GM21360 (cell line): ENCODE measurements around the gene TBC1D23.
"Not testable (repeated sequence)": the region's sequence is repeated elsewhere in the genome, so short reads cannot be mapped to it uniquely, and the experiment has no call there.

Experiments used
- ATAC-seq: cut with Tn5 transposase; IDR thresholded peaks from one replicate; pipeline ENCODE4 v1.9.1; 2021; ENCODE audit warnings: mild to moderate bottlenecking, moderate library complexity; ENCODE audit not compliant: unreplicated experiment

The TBC1D23 gene

DNA sequence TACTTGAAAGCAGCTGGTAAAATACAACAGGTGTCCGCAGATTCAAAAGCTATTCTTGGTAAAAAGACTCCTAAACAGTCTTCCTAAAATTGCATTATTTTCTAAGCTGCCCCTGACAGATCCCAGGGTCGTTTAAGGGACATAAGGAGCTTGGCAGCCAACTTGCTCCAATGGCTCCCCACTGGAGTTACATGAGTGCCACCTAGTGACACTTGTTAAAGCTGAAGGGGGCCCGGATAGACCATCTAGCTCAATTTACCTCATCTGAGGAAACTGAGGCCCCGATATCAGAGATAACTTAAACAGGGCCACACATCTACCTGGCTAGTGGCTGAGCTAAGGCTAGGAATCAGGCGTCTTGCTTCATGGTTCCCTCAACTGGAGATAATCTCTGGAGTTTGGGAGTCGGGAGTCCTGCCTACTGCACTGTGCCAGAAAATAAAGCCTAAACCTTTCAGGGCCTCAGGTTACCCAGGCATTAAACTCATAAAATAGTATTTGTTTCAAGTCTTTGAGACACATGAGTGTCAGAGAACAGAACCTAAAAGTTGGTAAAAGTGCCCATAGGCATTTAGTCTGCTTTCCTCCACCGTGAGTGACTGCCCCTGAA, 6.5 kb upstream of the TBC1D23 start:
- ATAC-seq, result no peak

DNA sequence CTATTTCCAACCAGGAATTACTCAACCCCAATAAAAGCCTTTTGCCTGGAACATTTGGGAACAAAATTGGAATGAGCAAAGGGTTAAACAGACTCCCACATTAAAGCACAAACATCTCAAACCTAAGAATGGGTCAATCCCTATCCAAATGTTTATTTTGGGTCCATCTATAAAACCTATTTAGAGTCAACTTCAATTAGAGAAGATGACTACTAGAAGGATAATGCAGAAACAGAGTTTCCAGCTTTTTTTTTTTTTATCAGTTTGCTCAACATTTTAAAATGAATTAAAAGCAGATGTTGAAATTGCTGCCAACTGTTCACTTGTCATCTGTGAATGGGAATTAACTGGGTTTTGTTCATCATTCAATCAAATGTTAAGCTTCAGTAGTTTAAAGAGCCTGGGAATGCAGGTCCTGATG, 4.1 kb upstream of the TBC1D23 start:
- ATAC-seq, result no peak

DNA sequence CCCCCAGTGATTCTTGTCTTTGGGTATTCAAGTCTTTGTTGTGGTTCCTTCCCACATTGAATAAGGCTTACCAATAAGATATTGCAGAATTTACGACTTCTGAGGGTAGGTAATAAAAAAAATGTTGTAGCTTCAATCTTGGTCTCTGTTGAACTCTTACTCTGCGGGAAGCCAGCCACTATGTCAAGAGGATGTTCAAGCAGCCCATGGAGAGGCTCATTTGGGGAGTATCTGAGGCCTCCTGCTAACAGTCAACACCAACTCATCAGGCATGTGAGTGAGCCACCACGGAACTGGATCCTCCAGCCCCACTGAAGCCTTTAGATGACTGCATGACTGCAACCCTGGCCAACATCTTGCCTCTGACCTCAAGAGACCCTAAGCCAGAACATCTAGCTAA, 3.2 kb upstream of the TBC1D23 start:
- ATAC-seq, result no peak

DNA sequence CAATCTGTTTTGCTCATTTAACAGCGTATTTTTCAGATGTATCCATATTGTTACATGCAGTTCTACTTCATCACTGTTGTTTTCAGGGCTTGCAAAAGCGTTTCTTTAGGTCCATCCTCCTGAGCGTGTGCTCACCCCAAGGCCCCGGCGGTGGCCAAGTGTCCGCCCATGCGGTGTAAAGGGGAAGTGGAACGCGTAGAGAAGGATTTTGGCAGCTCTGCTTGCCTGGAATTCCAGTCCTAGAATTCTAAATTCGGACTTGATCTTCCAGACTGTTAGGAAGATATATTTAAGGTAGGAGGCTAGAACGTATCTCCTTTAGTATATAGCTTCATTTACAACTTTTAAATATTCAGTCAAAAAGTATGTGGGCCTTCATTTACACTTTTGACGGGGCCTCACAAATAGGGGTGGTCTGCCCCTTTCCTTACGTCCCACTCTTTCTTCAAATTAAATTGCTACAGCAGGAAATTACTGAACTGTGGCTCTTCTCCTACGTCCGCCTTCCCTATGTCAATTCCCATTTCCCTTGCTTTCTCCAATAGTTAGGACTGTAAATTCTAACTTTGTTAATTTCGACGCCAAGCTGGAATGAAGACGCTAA, 609 bp upstream of the TBC1D23 start:
- ATAC-seq, result no peak

DNA sequence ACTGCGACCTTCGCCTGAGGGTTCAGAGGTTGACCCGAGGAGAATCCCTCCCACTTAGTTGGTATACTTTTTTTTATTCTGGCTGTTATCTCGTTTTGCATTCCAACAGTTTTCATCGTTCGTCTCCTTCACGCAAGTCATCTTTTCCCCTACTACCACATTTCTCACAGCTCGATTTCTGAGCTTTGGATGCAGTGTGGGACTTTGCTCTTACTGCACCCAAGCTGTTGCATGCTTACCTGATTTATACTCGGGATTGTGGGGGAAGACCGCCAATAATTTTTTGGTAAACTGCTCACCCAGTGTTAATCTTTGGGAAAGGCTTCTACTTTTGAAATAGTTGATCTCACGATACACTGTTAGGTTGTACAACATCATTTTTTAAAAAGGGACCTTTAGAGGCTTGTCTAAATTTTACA, 702 bp downstream of the TBC1D23 start:
- ATAC-seq, result no peak

DNA sequence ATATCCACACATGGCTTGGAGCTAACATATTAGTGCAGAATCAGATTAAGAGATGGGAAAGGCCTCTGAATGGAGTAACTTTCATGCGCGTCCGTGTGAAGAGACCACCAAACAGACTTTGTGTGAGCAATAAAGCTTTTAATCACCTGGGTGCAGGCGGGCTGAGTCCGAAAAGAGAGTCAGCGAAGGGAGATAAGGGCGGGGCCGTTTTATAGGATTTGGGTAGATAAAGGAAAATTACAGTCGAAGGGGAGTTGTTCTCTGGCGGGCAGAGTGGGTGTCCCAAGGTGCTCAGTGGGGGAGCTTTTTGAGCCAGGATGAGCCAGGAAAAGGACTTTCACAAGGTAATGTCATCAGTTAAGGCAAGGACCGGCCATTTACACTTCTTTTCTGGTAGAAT, 2.1 kb downstream of the TBC1D23 start:
- not testable (repeated sequence) for ATAC-seq

DNA sequence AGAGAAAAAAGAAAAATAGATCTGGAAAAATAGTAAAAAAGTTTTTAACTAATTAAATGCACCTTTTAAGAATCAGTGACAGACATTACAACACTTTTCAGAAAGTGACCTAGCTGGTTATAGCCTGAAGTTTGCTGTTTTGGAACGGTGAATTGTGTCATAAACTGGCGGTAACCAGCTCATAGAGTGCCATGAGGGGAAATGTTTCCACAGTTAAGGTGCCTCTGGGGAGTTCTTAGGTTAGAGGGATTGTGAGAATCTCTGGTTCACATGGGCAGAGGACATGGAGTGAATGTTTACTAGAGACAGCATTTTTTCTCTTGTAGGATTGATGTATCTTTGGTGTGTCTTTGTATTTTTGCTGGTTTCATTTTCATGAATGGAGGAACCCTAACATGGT, 2.8 kb downstream of the TBC1D23 start:
- no peak for ATAC-seq

DNA sequence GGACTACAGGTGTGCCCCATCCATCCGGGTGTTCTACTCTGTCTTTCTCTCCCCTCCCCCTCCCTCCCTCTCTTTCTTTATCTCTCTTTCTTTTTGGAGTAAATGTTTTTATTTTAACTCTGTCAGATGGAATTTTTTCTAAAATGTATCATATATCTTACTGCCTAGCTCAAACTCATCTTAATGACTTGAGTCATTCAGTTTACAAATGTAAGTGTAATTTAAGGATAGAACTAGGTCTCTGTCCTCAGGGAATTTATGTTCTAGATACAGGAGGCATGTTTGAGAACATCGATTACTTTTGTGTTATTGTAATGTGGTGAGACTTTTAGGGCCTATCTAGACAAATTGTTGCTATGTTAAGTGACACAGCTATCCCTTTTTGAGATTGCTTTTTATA, 3.5 kb downstream of the TBC1D23 start:
- no peak for ATAC-seq

DNA sequence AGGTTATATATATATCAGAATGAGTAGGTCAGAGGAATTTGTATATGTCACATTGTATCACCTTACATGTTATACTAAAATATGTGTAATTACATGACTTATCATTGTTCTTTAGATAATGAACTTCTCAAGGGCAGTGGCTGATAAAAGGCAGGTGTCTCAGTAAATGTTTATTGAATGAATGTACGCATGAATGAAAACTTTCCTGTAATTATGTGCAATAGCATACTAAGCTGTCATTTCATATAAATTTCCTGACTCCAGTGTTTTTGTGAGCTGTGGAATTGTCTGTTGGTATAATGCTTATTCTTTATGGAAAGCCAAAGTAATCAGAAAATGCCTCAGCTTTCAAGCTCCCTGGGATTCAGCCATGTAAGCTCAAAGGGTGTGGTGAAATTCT, 4.2 kb downstream of the TBC1D23 start:
- ATAC-seq, result no peak

DNA sequence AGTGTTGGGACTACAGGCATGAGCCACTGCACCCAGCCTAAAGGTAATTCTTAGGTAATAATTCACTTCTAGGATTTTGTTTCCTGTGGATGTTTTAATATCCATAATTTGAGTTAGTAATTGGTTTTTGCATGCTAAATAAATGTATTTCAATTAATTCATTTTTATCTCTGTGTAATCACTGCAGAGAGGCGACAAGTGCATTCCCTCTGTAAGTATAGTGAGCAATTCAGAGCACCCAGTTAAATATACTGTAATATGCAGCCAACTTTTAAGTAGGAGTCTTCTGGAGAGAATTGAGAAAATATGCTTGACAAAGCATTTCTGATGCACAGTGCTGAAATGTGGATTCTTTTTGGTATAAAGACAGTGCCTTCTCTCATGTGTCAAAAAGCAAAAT, 5.7 kb downstream of the TBC1D23 start:
- ATAC-seq, result no peak

DNA sequence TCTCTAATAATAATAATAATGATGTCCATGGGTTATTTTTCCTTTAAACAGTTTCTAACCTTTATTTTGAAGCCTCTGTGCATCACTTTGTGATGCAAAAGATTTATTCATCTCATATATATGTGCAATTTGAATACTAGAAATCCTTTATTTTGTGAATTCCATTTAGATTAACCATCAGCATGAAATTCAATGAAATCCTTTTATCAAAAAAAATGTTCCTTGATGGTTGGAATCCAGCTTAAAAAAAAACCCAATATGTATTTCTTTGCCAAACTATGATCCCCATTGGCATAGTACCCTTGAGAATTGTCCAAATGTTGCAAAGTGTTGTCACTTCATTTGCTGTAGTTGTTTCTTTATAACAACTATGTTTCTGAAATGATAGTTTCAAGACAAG, 7.4 kb downstream of the TBC1D23 start:
- no peak for ATAC-seq

DNA sequence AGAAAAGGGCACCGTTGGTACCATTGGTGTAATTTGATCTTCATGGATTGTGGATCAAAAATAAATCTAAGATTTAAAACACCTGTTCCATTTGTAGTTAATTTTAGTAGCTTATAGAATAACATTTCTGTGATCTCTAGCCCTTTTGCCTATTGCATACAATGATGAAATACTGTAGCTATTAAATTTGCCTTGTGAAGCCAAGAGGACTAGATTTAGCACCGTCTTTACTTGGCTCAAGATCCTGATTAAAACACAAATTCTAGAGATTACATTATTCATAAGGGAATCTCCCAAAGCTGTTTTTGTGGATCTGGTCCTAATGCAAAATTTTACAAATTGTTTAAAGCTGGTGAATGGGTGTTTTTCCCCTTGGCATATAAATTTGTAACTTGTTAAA, 8.2 kb downstream of the TBC1D23 start:
- ATAC-seq, result no peak

DNA sequence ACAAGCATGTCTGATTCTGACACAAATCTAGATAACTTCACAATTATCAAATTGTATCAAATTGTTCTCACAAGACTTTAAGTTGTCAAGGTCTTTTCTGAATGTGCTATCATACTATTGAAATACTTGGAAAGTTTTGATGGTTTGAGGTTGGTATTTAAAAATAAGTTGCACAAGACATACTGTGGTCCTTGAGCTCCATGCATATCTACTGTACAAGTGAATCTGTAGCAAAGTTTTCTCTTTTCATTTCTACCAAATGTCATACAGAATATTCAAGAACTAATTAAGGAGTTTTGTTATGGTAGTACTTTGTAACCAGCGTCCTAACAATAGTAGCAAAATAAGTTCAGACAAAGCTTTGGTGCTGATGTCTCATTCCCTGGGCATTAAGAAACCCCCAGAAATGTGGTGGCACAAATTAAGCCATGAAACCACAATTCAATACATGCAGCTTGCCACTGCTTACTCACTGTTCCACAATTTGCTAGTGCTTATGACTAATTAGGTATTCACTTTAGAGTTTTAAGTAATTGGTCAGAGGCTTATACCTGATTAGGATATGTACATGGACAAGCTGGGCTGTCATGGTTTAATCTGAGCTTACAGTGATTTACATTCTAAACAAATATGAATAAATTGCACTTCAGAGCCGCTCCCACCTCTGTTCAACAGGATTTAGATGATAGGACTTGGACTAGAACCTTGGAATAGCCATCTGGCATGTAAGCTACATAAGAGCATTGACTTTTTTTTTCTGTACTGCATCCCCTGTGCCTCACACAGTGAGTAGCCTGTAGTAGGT, 8.8 kb downstream of the TBC1D23 start:
- ATAC-seq, result no peak

DNA sequence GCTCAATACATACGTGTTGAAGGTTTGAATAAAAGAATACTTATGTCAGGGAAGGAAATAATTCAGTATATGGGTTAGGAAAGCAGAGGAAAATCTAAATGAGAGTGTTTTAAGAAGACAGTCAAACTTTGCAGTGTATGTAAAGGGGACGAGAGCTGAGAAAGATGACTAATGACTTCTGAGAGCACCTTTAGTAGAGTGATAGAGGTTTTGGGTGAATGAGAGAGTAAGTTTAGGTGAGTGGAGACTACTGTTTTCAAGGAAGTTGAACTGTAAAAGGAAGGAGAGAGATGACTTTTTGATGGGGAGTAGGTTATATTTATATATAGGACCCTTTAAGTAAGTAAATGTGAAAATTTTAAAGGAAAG, 9.4 kb downstream of the TBC1D23 start:
- ATAC-seq, result no peak

DNA sequence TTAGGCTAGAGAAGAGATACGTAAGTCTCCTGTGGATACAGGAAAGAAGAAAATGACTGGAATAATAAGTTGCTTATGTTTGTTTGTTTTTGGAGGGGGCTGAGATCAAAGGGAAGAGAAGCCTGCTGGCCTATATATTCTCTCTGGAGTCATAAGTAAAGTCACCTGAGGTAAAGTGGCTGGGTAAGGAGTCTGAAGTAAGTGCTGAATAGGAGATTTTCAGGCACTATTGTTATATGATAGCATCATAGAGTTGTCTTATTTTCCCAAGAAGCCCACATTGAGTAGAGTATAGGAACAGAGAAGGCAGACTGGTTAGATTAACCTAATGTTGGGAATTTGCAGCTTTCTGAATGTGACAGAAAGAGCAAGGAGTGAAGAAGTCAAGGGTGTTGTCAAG, 10.7 kb downstream of the TBC1D23 start:
- ATAC-seq, result no peak

DNA sequence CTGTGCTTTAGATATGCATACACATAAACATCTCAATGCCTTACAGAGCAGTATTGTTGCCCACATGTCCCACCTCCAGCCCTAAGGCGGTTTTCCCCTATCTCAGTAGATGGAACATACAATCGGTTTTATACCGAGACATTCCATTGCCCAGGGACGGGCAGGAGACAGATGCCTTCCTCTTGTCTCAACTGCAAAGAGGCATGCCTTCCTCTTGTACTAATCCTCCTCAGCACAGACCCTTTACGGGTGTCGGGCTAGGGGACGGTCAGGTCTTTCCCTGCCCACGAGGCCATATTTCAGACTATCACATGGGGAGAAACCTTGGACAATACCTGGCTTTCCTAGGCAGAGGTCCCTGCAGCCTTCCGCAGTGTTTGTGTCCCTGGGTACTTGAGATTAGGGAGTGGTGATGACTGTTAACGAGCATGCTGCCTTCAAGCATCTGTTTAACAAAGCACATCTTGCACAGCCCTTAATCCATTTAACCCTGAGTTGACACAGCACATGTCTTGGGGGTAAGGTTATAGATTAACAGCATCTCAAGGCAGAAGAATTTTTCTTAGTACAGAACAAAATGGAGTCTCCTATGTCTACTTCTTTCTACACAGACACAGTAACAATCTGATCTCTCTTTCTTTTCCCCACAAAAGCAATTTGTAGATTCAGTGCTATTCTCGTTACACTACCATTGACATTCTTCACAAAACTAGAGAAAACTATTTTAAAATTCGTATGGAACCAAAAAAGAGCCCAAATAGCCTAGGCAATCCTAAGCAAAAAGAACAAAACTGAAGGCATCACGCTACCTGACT, 12.2 kb downstream of the TBC1D23 start:
- not testable (repeated sequence) for ATAC-seq

DNA sequence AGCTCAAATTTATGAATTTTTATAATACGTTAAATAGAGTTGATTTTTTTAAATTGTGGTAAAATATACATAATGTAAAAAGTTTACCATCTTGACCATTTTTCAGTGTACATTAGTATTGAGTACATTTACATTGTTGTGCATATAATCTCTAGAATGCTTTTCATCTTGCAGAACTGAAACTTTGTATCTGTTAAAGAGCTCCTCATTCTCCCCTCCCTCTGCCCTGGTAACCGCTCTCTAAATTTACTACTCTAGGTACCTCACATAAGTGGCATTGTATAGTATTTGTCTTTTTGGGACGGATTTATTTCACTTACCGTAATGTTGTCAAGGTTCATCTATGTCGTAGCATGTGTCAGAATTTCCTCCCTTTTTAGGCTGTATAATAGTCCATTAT, 13.6 kb downstream of the TBC1D23 start:
- no peak for ATAC-seq

DNA sequence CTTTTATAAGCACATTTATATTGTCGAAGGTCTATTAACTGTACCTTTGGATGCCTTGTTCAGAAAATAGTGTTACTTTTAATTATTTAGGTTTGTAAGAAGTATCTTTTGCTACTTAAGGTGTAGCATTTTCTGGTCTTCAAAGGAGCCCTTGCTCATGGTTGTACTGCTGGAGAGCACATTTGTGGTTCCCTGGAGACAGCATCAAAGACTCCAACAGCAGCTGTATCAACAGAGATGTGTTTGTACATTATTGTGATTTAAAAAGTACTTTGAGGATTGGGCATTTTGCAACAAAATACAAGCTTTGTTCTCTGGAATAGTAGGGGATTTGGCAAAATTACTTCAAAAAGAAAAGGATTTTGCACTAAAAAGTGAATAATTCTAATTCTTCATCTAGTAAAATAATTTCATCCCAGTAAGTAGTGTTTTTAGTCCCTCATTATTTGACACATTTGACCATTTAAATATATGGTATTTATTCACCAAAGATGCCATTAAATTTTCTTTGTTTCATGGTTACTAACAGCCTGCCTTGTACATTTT, 16.5 kb downstream of the TBC1D23 start:
- no peak for ATAC-seq

DNA sequence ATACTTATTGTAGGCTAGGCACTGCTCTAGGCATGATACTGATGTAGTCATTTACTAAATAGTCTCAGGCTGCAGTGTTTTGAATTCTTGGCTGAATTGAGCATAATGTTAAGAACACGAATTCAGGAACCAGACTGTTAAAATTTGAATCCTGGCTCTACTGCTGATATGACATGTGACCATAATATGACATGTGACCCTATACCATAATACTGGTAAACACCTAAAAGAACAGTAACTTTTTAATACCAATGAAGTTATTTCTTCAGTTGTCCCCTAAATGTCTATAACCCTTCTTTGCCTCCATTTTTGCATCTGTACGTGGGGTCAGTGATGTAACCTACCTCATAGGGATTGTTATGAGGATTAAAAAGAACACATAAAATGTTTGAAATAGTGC, 18.1 kb downstream of the TBC1D23 start:
- ATAC-seq, result no peak

DNA sequence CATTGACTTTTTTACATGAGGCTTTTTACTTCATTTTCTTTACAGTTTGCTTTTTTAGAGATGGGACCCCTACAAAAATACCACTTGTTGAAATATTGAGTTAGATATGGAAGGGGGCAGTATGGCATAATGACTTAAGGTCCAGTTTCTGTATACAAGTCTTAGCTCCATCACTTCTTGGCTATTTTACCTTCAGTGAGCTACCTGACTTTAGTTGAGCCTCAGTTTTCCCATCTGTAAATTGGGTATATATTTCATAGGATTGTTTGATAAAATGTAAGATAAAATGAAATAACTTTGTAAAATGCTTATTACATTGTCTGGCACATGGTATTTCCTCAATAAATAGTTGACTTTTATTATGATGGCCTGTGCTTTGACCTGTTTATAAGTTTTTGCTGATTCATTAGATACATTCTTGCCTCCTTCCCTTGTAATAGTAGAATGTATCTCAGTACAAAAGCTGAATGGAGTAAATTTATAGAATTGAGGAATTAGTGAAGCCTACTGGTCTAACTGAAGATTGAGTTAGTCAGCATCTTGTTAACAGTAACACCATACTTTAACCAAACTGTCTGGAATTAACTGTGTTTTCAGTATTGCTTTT, 27.6 kb downstream of the TBC1D23 start:
- ATAC-seq, result no peak

DNA sequence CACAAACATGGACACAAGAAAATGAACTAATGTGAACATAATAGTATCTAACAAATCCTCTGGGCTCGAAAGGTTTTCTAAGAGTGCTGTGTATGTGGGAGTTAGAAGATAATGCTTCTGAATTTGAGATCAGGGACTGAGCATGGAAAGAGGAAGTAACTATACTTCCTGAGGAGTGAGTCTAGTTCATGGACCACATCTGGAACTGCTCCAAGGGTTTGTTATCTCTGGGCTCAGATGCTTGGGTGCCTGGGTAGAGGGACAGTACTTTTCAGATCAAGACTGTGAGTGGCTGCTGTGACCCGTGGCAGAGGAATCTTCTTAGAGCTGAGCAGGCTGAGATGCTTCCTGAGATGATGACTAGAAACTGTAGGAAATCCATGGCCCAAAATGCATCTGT, 28.5 kb downstream of the TBC1D23 start:
- no peak for ATAC-seq
